ENCODE results near the gene GAD1.

Gene GAD1

GRCh38 chr2:170818036-170818751, 1.5 kb downstream of the GAD1 start:
- DNase-seq, result no peak

DNA sequence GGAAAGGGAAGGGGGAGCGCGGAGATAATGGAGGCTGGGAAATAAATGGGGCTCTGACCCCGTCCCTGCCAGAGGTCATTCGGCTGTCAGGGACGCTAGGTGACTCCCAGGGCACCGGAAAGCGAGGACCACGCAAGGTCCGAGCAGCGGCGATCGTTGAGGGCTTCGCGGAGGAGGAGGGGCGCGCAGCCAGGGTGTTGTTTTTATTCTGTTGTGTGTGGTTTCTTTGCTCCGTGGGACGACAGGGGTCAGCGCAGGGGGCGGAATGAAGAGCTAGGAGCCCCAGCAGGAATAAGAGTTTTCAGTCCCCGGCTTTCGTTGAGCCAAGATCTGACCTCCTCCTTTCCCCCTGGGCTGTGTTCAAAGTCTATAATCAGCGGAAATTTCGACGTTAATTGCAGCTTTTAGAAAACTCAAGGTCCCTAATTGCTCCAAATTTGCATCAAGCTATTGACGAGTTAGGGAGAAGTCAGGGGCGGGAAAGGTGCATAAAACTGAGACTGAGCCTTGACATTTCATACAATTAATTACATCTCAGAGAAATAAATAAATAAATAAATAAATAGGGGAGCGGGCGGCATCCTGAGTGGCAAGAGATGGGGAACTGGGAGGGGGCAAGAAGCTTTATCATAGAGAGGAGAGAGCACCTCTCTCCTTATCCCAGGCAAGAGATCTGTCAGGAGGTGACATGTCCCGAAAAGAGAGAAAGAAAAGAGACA, 2.2 kb downstream of the GAD1 start:
- no peak for DNase-seq

DNA sequence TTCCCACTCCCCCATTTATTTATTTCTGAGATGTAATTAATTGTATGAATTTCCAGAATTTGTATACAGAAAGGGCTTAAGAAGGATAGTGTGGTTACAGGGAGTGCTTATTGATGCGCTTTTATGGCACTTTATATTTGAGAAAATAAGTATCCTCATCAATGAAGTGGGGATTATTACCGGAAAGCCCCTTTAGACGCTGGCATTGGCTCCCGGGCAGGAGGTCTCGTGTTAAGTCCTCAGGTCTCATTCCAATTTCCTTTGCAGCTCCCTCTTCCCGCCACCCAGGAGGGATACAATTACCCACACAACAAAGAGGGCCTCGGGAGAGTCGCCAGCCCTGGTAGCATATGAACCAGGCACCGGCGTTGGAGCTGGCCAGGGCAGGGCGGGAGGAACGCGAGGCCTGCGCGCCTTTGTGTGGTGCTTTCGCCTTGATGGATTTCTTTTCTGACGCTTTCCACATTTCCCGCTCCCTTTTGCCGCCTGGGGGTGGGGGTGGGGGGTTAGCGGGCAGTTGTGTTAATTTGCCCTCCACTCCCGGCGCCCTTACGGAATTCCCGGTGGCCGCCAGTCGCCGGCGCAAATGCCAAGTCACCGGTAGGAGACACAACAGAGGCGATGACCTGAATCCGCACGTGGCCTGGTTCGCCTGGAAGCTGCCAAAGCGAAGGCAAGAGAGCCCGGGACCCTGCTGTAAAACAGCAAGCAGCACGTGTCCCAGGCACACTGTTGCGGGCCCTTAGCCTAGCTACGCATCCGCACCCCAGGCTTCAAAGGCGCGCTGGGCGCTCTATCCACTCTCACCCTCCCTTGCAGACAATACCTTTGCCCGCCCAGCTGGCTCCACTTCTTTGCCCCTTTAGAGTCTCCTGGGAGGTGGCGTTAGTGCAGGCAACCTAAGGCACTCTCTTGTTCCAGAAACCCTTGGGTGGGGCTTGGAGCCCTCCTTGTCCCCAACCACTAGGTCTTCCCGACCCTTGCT, 3.3 kb downstream of the GAD1 start:
- no peak for DNase-seq

GRCh38 chr2:170820757-170821530, 4.3 kb downstream of the GAD1 start:
- DNase-seq, result no peak

DNA sequence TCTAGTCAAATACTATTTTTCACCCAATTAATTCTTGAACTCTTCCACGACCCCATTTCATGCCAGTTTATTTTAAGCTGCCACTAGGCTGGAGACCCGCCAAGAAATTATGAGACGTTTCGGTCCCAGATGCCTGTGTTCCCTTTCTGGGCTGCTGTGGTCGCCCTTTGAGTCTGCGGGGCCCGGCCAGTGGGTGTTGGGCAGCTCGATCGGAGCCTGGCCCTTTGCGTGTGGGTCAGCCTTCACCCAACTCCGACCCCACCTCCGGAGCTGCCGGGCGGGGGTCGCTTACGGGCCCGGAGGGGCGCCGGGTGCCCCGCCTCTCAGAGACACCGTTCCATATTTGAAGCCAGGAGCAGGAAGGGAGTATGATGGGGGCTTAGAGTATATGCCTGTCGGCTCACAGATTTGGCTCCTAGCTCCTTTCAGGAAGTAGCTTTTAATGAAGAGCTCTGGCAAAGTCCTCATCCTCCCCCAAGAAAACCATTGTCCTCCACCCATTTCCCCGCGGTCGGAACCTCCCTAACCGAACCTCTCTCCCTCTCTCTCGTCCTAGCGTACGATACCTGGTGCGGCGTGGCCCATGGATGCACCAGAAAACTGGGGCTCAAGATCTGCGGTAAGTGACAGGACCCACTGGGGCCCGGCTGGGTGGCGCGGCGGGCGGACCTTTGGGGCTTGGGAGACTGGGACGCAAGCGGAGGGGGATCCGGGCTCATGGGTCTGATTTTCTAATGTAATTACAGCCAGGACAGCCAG, 5.0 kb downstream of the GAD1 start:
- DNase-seq, result no peak

- DNase-seq, result no peak
Measured at GRCh38 chr2:170822290-170823087, 5.8 kb downstream of the GAD1 start.

GRCh38 chr2:170823088-170823897, 6.6 kb downstream of the GAD1 start:
- DNase-seq, result no peak

GRCh38 chr2:170823898-170824215, 7.2 kb downstream of the GAD1 start:
- DNase-seq, result no peak

GRCh38 chr2:170824526-170825015, 7.9 kb downstream of the GAD1 start:
- DNase-seq, result no peak

- no peak for DNase-seq
Measured at GRCh38 chr2:170827841-170828532, 11.3 kb downstream of the GAD1 start.

- DNase-seq, result no peak
Measured at GRCh38 chr2:170828533-170828916, 11.8 kb downstream of the GAD1 start.

GRCh38 chr2:170829036-170829435, 12.3 kb downstream of the GAD1 start:
- DNase-seq, result no peak

DNA sequence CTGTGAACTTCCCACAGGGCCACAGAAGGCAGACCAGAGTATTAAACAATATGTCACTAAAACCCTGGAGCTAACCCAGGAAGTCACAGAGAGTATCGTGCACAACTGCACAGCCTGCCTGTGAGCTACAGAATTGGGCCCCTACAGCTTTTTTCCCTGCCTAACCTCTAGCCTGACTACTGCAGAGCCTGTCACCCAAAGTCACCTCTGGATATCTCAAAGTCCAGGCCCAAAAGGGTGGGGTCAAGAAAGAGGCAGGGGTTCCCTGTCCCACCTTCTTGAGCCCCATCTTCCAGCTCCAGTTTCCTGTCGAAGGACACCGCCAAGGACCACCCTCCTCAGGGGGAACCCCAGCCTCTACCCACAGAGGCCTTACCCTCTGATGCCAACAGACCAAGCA, 13.5 kb downstream of the GAD1 start:
- no peak for DNase-seq

GRCh38 chr2:170831115-170831514, 14.4 kb downstream of the GAD1 start:
- no peak for DNase-seq

- no peak for DNase-seq
Measured at GRCh38 chr2:170836027-170836426, 19.3 kb downstream of the GAD1 start.

GRCh38 chr2:170840717-170841210, 24.1 kb downstream of the GAD1 start:
- DNase-seq, result no peak

GRCh38 chr2:170842785-170843184, 26.1 kb downstream of the GAD1 start:
- no peak for DNase-seq

DNA sequence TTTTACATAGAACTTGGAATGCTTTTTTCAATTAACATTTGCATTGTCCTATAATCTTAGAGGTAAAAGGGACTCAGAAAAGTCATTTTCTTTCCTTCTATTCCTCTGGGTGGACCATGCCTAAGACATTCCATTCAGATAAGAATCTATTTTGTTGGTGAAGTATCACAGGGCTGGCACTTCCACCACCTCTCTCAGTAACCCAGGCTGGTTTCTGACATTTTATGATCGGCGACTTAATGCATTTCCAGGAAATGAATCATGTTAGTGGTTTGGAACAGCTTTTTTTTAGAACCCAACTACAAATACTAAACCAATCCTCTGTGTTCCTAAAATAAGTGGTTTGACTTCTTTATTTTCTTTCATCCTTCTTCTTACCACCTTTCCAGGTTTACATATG, 27.0 kb downstream of the GAD1 start:
- DNase-seq, result no peak

- DNase-seq, result no peak
Measured at GRCh38 chr2:170845343-170845742, 28.7 kb downstream of the GAD1 start.

Measured in inflammatory macrophage treated with lipopolysaccharide for 1 hour (primary cell).